ENCODE data around the gene OR8G5.

GRCh38 chr11:124211321-124211720 lies 44.9 kb upstream of the OR8G5 start:
- no peak for TF ChIP-seq CTCF (IDR thresholded peaks at IDR 0.05; ENCODE audit: poor library complexity)
- TF ChIP-seq EZH2 (IDR thresholded peaks at IDR 0.05; ENCODE audit: borderline replicate concordance): no peak
